Skeletal muscle satellite cell (primary cell): ENCODE data around the gene EFCAB14. TPM values are rescaled to one million over a fixed set of nuclear protein-coding genes. Genes with fewer than 3 reads are reported as not detected.
A peak's percentile ranks its signal among the peaks of the same experiment; 100 is the strongest.
"Not testable (repeated sequence)": the region's sequence is repeated elsewhere in the genome, so short reads cannot be mapped to it uniquely, and the experiment has no call there.

ENCODE experiments used
- H3K27me3 ChIP-seq: 2 replicates; pipeline ENCODE4 v1.7.0; 2013; ENCODE audit warnings: low read length; ENCODE audit not compliant: control insufficient read depth, insufficient read depth
- H3K36me3 ChIP-seq: 2 replicates; pipeline ENCODE4 v1.7.0; 2013; ENCODE audit warnings: mild to moderate bottlenecking, control low read depth, low read length; ENCODE audit not compliant: insufficient read depth
- H3K4me1 ChIP-seq: 2 replicates; pipeline ENCODE4 v1.7.0; 2013; ENCODE audit warnings: low read length; ENCODE audit not compliant: control insufficient read depth, insufficient read depth
- H3K4me2 ChIP-seq: 2 replicates; pipeline ENCODE4 v1.7.0; 2013; ENCODE audit warnings: mild to moderate bottlenecking, low read length
- H3K4me3 ChIP-seq: 2 replicates; pipeline ENCODE4 v1.7.0; 2013; ENCODE audit warnings: low read length
- H3K9ac ChIP-seq: 2 replicates; pipeline ENCODE4 v1.7.0; 2013; ENCODE audit warnings: mild to moderate bottlenecking, low read depth, low read length, moderate library complexity
- H3K9me3 ChIP-seq: replicated peaks from 2 replicates; pipeline ENCODE4 v1.7.0; 2013; ENCODE audit warnings: mild to moderate bottlenecking, control low read depth, low read length
- total RNA-seq: library from RNA; depleted of rRNA; stranded (reverse); fragments of >200 nt; gene quantifications from 2 replicates; pipeline ENCODE4 v1.2.3, GENCODE V29; 2012; rRNA removed

EFCAB14 gene, protein sequence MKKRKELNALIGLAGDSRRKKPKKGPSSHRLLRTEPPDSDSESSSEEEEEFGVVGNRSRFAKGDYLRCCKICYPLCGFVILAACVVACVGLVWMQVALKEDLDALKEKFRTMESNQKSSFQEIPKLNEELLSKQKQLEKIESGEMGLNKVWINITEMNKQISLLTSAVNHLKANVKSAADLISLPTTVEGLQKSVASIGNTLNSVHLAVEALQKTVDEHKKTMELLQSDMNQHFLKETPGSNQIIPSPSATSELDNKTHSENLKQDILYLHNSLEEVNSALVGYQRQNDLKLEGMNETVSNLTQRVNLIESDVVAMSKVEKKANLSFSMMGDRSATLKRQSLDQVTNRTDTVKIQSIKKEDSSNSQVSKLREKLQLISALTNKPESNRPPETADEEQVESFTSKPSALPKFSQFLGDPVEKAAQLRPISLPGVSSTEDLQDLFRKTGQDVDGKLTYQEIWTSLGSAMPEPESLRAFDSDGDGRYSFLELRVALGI
- 47.9 and 49.4 TPM in 2 replicates for total RNA-seq

GRCh38 chr1:46718727-46719622, at the start of gene EFCAB14:
EFCAB14 (minus strand) TSS chr1:46719114; CDS start chr1:46718087, 1,027 bp downstream.
- peak within 1 kb of the TSS; percentile 99 for H3K4me2 ChIP-seq
- peaks cover 24% of the 10 kb centered on the region for H3K4me1 ChIP-seq
- H3K4me3 ChIP-seq = peak within 1 kb of the TSS; percentile 78
- peaks cover 16% of the 10 kb centered on the region for H3K27me3 ChIP-seq
- H3K9ac ChIP-seq = peak within 1 kb of the TSS; percentile 96
- H3K36me3 ChIP-seq = peaks cover 16% of the 10 kb centered on the region
- H3K9me3 ChIP-seq = no peaks in the 10 kb centered on the region

- Histone ChIP-seq H3K9ac (no peak overlapping the region), H3K4me3 (no peak overlapping the region), H3K36me3 (no peaks in the 10 kb centered on the region), H3K9me3 (peaks cover 14% of the 10 kb centered on the region), H3K4me2 (no peak overlapping the region), H3K27me3 (no peaks in the 10 kb centered on the region), H3K4me1 (no peaks in the 10 kb centered on the region)
These were observed 49.5 kb upstream of the EFCAB14 start for GRCh38 chr1:46768445-46768844.

- no peak overlapping the region for H3K4me3 ChIP-seq
- H3K36me3 ChIP-seq = no peaks in the 10 kb centered on the region
- H3K9ac ChIP-seq = no peak overlapping the region
- no peak overlapping the region for H3K4me2 ChIP-seq
- H3K4me1 ChIP-seq = no peaks in the 10 kb centered on the region
- no peaks in the 10 kb centered on the region for H3K27me3 ChIP-seq
- H3K9me3 ChIP-seq = peaks cover 14% of the 10 kb centered on the region
These were observed 48.9 kb upstream of the EFCAB14 start for GRCh38 chr1:46767649-46768282.

DNA sequence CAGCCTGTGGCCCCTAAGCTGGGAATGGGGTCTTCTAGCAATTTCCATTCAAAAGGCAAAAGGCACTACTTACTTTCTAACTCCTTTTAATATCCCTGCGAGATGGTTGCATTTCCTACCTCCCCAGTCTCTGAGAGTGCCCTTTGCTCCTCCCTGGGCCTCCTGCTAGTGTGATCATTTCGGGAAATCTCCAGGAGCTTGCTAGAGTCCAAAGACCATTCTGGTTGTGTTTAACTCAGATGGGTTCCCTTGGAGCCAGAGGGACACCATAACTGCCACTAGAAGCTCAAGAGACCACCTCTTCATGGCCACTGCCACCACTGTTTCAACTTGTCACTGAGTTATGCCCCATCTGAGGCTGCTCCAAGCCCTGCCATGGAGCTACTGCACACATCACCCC, 45.5 kb upstream of the EFCAB14 start:
- H3K4me1 ChIP-seq = no peaks in the 10 kb centered on the region
- H3K4me3 ChIP-seq = no peak overlapping the region
- no peaks in the 10 kb centered on the region for H3K36me3 ChIP-seq
- H3K9ac ChIP-seq = no peak overlapping the region
- H3K9me3 ChIP-seq = peaks cover 6% of the 10 kb centered on the region
- no peak overlapping the region for H3K4me2 ChIP-seq
- H3K27me3 ChIP-seq = no peaks in the 10 kb centered on the region

- Histone ChIP-seq H3K9ac (no peak overlapping the region), H3K27me3 (no peaks in the 10 kb centered on the region), H3K36me3 (no peaks in the 10 kb centered on the region), H3K4me1 (no peaks in the 10 kb centered on the region), H3K4me2 (no peak overlapping the region), H3K9me3 (no peaks in the 10 kb centered on the region), H3K4me3 (no peak overlapping the region)
These were observed 42.8 kb upstream of the EFCAB14 start for GRCh38 chr1:46761740-46762139.

DNA sequence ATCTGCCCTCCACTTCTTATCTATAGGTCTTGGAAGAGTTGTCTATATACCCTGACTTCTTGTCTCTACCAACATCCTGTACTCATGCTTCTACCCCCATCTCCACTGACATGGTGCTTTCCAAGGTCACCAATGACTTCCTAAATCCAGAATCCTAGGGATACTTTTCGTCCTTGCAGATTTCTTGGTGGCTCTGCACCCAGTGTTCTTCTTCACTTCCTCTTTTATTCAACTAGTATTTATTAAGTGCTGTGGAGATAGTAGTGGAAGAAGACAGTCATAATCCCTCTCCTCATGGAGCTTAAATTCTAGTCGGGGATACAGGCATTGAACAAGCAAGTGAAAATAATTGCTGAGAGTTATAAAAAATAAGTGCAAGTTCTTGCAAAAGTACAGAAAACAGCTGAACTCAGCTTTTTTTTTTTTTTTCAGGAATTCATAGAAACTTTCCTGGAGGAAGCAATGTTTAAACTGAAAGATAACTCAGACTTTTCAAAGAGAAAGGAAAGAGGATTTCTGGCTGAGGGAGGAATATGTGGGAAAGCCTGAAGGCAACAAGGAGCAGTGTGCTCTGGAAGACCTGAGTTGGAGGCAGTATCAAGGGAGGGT, 41.7 kb upstream of the EFCAB14 start:
- no peak overlapping the region for H3K4me3 ChIP-seq
- no peaks in the 10 kb centered on the region for H3K4me1 ChIP-seq
- H3K9ac ChIP-seq = no peak overlapping the region
- H3K27me3 ChIP-seq = no peaks in the 10 kb centered on the region
- no peaks in the 10 kb centered on the region for H3K9me3 ChIP-seq
- no peaks in the 10 kb centered on the region for H3K36me3 ChIP-seq
- no peak overlapping the region for H3K4me2 ChIP-seq

- Histone ChIP-seq H3K36me3 (no peaks in the 10 kb centered on the region), H3K9me3 (no peaks in the 10 kb centered on the region), H3K4me3 (no peak overlapping the region), H3K4me1 (no peaks in the 10 kb centered on the region), H3K27me3 (no peaks in the 10 kb centered on the region), H3K4me2 (no peak overlapping the region), H3K9ac (no peak overlapping the region)
These were observed 39.1 kb upstream of the EFCAB14 start for GRCh38 chr1:46757956-46758528.

DNA sequence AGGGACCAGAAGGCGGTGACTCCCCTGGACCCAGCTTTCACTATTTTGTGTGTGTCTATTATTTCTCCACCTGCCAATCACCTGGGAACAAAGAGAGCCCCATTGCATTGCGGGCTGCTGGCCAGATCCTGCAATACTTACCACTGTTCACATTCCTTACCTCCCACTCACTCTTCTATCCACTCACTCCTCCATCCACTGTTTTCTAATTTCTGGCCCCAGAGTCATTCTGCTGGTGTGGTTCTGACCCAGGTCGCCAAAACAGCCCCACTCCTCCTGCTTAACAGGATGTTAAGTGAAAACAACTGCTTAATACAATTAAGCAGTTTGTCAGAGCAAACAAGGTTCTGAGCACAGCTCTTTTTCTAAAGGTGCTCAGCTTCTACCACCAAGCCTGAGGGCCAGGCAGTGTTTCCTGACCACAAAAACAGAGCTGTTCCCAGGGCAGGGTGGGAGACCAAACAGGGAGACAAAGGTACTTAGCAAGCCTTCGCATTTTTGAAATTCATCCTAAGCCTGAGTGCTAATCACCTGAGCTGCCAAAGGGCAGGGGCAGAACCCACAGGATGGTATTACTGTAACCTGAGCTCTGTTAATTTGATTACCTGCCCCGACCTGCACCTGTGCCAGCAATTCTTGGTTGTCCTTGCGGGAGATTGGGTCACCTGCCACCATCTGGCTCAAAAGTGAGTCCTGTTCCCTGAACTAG, 38.5 kb upstream of the EFCAB14 start:
- Histone ChIP-seq H3K9ac (no peak overlapping the region), H3K4me2 (no peak overlapping the region), H3K9me3 (no peaks in the 10 kb centered on the region), H3K36me3 (no peaks in the 10 kb centered on the region), H3K4me3 (no peak overlapping the region), H3K27me3 (no peaks in the 10 kb centered on the region), H3K4me1 (no peaks in the 10 kb centered on the region)

- Histone ChIP-seq H3K4me3 (no peak overlapping the region), H3K9ac (no peak overlapping the region), H3K4me2 (no peak overlapping the region), H3K9me3 (no peaks in the 10 kb centered on the region), H3K27me3 (peaks cover 2% of the 10 kb centered on the region), H3K36me3 (no peaks in the 10 kb centered on the region), H3K4me1 (no peaks in the 10 kb centered on the region)
These were observed 36.2 kb upstream of the EFCAB14 start for GRCh38 chr1:46755121-46755520.

DNA sequence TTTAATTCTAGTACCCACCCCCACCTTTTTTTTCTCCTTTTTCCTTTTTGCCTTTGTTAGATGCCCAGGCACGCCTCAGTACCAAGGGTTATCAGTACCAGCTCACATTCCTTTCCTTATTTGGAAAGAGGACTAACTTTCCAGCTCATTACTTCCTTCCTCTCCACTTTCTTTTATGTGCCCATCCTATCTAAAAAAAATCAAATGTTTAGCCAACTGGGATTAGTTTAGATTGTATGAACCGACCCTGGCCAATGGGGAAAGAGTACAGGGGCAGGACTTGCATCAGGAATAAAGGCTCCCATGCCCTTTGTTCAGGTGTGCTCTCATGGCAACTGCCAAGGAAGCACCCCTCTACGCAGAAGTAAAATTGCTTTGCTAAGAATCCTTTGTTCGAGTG, 35.8 kb upstream of the EFCAB14 start:
- not testable (repeated sequence) for H3K4me2 ChIP-seq, H3K4me3 ChIP-seq, H3K36me3 ChIP-seq, H3K4me1 ChIP-seq, H3K27me3 ChIP-seq, H3K9me3 ChIP-seq, H3K9ac ChIP-seq
